ENCODE data around the gene PRDX2. TPM values are rescaled to one million over a fixed set of nuclear protein-coding genes. Genes with fewer than 3 reads are reported as not detected.
"Not testable (repeated sequence)": the region's sequence is repeated elsewhere in the genome, so short reads cannot be mapped to it uniquely, and the experiment has no call there.

PRDX2 gene
- total RNA-seq, 2 experiments from 2014 or later = 251 to 262 TPM

DNA sequence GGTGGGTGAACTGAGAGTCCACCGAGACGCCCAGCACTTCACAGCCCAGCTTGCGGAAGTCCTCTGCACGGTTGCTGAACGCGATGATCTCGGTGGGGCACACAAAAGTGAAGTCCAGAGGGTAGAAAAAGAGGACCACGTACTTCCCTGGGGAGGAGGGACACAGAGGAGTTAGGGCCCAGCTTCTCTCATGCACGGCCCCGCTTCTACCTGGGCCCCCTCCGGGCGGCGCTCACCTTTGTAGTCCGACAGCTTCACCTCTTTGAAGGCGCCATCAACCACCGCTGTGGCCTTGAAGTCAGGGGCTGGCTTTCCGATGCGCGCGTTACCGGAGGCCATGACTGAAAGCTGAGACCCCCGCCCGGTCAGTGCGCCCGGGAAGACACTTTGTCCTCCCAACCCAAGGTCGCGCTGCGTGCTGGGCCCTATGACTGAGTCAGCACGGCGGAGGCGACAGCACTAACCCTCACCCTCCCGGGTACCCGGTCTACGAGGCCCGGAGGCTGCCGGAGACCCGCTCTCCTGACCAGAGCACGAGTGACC is 606 bp downstream of the PRDX2 start:
- ATAC-seq = peak; percentile 21
- peak overlapping the region; percentile 81 for H3K27ac Mint-ChIP-seq
- intact Hi-C loops (cut with micrococcal nuclease) = no loop called here

DNA sequence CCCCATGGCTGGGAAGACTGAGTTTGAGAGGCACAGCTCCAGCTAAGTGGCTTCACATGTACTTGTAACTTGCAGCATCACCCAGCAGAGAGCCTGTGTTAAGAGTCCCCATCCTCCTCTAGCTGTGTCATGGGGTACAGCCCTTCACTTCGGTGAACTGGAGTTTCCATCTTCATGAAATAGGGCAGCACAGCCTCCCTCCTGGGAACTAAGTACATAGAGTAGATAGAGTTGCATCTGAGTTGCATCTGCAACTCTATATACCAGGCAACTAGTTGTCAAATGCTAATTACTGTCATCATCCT is 1.2 kb downstream of the PRDX2 start:
- ATAC-seq (no peak), DNase-seq (no peak)
- H3K27me3 Mint-ChIP-seq = peaks cover 2% of the 10 kb centered on the region
- intact Hi-C loops (cut with micrococcal nuclease) = no loop called here
- no peaks in the 10 kb centered on the region for H3K9me3 Mint-ChIP-seq
- peak overlapping the region; percentile 90 for H3K4me3 Mint-ChIP-seq
- peaks cover 16% of the 10 kb centered on the region for H3K36me3 Mint-ChIP-seq (ENCODE audit: low read depth)
- TF ChIP-seq, protein P1, sequence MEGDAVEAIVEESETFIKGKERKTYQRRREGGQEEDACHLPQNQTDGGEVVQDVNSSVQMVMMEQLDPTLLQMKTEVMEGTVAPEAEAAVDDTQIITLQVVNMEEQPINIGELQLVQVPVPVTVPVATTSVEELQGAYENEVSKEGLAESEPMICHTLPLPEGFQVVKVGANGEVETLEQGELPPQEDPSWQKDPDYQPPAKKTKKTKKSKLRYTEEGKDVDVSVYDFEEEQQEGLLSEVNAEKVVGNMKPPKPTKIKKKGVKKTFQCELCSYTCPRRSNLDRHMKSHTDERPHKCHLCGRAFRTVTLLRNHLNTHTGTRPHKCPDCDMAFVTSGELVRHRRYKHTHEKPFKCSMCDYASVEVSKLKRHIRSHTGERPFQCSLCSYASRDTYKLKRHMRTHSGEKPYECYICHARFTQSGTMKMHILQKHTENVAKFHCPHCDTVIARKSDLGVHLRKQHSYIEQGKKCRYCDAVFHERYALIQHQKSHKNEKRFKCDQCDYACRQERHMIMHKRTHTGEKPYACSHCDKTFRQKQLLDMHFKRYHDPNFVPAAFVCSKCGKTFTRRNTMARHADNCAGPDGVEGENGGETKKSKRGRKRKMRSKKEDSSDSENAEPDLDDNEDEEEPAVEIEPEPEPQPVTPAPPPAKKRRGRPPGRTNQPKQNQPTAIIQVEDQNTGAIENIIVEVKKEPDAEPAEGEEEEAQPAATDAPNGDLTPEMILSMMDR (IDR thresholded peaks at IDR 0.05) = no peak
- ChIA-PET CTCF (interaction anchor here (6.7 to 14.2 kb wide), 4 partner anchors 20 to 48 kb away, joined by 49 to 480 read pairs (median 194); no protein-coding TSS in a partner anchor), POLR2A (interaction anchor here (0.6 to 2.9 kb wide), 7 partner anchors 9 to 119 kb away, joined by 3 to 10 read pairs (median 6); partner anchors contain the start of genes DHPS, FBXW9, JUNB and TRIR)
- peaks cover 30% of the 10 kb centered on the region for H3K4me1 Mint-ChIP-seq (ENCODE audit: low read depth)
- H3K27ac Mint-ChIP-seq = peak overlapping the region; percentile 81

More for the DNA sequence above, 606 bp downstream of the PRDX2 start:
- peaks cover 2% of the 10 kb centered on the region for H3K27me3 Mint-ChIP-seq
- ChIA-PET POLR2A (interaction anchor here (0.6 to 2.9 kb wide), 9 partner anchors 10 to 120 kb away, joined by 3 to 10 read pairs (median 6); partner anchors contain the start of genes DHPS, FBXW9, JUNB and TRIR), CTCF (interaction anchor here (6.7 to 14.2 kb wide), 4 partner anchors 21 to 47 kb away, joined by 49 to 480 read pairs (median 194); no protein-coding TSS in a partner anchor)
- TF ChIP-seq, protein P1 (IDR thresholded peaks at IDR 0.05) = no peak
- peak overlapping the region; percentile 90 for H3K4me3 Mint-ChIP-seq
- H3K9me3 Mint-ChIP-seq = no peaks in the 10 kb centered on the region
- H3K4me1 Mint-ChIP-seq (ENCODE audit: low read depth) = peaks cover 28% of the 10 kb centered on the region
- H3K36me3 Mint-ChIP-seq (ENCODE audit: low read depth) = peaks cover 16% of the 10 kb centered on the region
- DNase-seq = peak; percentile 43

DNA sequence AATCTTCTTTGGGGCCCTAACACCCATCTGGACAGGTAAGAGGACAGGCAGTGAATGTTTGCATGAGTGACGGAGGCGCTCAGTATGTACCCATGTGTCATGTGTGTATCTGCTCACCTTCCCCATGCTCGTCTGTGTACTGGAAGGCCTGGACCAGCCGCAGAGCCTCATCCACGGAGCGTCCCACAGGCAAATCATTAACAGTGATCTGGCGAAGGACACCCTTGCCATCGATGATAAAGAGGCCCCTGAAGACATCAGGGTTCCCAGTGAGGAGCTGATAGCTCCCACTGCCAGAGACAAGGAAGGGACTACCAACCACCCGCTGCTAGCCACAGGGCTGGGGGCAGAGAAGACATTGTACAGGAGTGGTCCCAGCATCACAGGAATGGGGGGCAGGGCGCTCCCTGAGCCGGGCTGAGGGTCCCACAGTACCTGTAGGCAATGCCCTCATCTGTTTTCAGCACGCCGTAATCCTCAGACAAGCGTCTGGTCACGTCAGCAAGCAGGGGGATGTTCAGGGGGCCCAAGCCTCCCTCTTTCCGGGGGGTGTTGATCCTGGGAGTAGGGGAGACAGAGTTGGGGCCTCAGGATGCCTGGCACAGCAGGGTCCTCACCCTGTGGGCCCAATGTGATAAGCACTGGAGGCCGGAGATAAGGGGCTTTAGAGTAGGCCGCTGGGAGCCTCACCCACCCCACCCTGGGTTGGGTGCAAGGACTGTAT is 1.7 kb downstream of the PRDX2 start:
- Mint-ChIP-seq H3K36me3 (ENCODE audit: low read depth) (peaks cover 16% of the 10 kb centered on the region), H3K9me3 (no peaks in the 10 kb centered on the region), H3K4me3 (peak overlapping the region; percentile 90), H3K27me3 (peaks cover 2% of the 10 kb centered on the region), H3K4me1 (ENCODE audit: low read depth) (peaks cover 31% of the 10 kb centered on the region), H3K27ac (no peak overlapping the region)
- ChIA-PET POLR2A (interaction anchor here (0.7 to 2.9 kb wide), 6 partner anchors 9 to 140 kb away, joined by 3 to 10 read pairs (median 5); partner anchors contain the start of genes DHPS, FBXW9 and JUNB), CTCF (interaction anchor here (0.7 to 14.2 kb wide), 5 partner anchors 20 to 48 kb away, joined by 4 to 480 read pairs (median 61); no protein-coding TSS in a partner anchor)
- ATAC-seq (no peak), DNase-seq (no peak)
- intact Hi-C loops (cut with micrococcal nuclease) = no loop called here
- TF ChIP-seq, protein P1 (IDR thresholded peaks at IDR 0.05) = no peak

DNA sequence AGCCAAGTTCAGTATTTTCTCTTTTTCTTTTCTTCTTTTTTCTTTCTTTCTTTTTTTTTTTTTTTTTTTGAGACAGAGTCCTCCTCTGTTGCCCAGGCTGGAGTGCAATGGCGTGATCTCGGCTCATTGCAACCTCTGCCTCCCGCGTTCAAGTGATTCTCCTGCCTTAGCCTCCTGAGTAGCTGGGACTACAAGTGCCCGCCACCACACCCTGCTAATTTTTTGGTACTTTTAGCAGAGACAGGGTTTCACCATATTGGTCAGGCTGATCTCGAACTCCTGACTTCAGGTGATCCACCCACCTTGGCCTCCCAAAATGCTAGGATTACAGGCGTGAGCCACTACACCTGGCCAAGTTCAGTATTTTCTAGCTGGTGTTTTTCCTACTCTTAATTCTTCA is 4.0 kb downstream of the PRDX2 start:
- H3K36me3 Mint-ChIP-seq (ENCODE audit: low read depth) = peaks cover 29% of the 10 kb centered on the region
- H3K4me1 Mint-ChIP-seq (ENCODE audit: low read depth) = peaks cover 40% of the 10 kb centered on the region
- not testable (repeated sequence) for H3K27me3 Mint-ChIP-seq, H3K9me3 Mint-ChIP-seq, DNase-seq, H3K4me3 Mint-ChIP-seq, ATAC-seq, H3K27ac Mint-ChIP-seq
- POLR2A ChIA-PET = interaction anchor here (0.8 to 3.6 kb wide), 4 partner anchors 13 to 35 kb away, joined by 3 to 26 read pairs (median 9); partner anchors contain the start of gene HOOK2
- CTCF ChIA-PET = interaction anchor here (1.1 to 14.2 kb wide), 7 partner anchors 8 to 101 kb away, joined by 3 to 480 read pairs (median 49); partner anchors contain the start of gene RNASEH2A
- intact Hi-C loops (cut with micrococcal nuclease) = loop anchor here (2.0 kb wide), 1 partner anchor 37 kb away; no protein-coding TSS in a partner anchor

DNA sequence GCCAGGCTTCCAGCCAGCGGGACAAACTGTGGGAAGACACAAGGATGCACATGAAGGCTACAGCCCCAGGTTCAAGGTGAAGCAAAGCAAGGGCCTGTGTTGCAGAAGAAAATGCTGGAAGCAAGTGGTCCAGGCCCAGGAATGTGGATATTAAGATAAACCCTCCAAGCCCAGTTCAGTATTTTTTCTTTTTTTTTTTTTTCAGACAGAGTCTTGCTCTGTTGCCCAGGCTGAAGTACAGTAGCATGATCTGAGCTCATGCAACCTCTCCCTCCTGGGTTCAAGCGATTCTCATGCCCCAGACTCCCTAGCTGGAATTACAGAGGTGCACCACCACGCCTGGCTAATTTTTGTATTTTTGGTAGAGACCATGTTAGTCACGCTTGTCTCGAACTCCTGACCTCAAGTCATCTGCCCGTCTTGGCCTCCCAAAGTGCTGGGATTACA is 4.4 kb downstream of the PRDX2 start:
- Mint-ChIP-seq H3K4me1 (ENCODE audit: low read depth) (peaks cover 35% of the 10 kb centered on the region), H3K9me3 (no peaks in the 10 kb centered on the region), H3K4me3 (no peak overlapping the region), H3K27ac (no peak overlapping the region), H3K27me3 (no peaks in the 10 kb centered on the region), H3K36me3 (ENCODE audit: low read depth) (peaks cover 32% of the 10 kb centered on the region)
- TF ChIP-seq, protein P1 (IDR thresholded peaks at IDR 0.05) = no peak
- intact Hi-C loops (cut with micrococcal nuclease) = loop anchor here (2.0 kb wide), 1 partner anchor 36 kb away; no protein-coding TSS in a partner anchor
- POLR2A ChIA-PET = interaction anchor here (0.7 to 3.6 kb wide), 6 partner anchors 14 to 40 kb away, joined by 3 to 26 read pairs (median 9); partner anchors contain the start of gene HOOK2
- CTCF ChIA-PET = interaction anchor here (1.1 to 14.2 kb wide), 15 partner anchors 9 to 125 kb away, joined by 3 to 480 read pairs (median 8); partner anchors contain the start of genes GET3, RNASEH2A and TRIR
- DNase-seq (no peak), ATAC-seq (no peak)

Measured in activated CD8-positive, alpha-beta T cell treated with anti-CD3 and anti-CD28 coated beads for 36 hours (primary cell).